Fibroblast of lung (primary cell): ENCODE measurements around the gene PDAP1. TPM values are rescaled to one million over a fixed set of nuclear protein-coding genes. Genes with fewer than 3 reads are reported as not detected.

ENCODE experiments used
- DNase-seq, 2 donors: peaks; one replicate each; pipeline versions ENCODE4 v3.0.0 to v3.0.0-alpha.2; 2010; ENCODE audit warnings: low read depth in 2 of 2
- H2AFZ ChIP-seq: 2 replicates; pipeline ENCODE4 v1.5.1; 2012; ENCODE audit warnings: low read length, control low read depth, inconsistent platforms
- H3K27ac ChIP-seq: 2 replicates; pipeline ENCODE4 v1.5.1; 2011; ENCODE audit warnings: low read length, control low read depth; ENCODE audit not compliant: insufficient read depth
- H3K27me3 ChIP-seq: 2 replicates; pipeline ENCODE4 v1.5.1; 2011; ENCODE audit warnings: mild to moderate bottlenecking, low read length; ENCODE audit not compliant: control insufficient read depth, insufficient read depth
- H3K36me3 ChIP-seq: 2 replicates; pipeline ENCODE4 v1.5.1; 2011; ENCODE audit warnings: low read length; ENCODE audit not compliant: control insufficient read depth, insufficient read depth
- H3K4me1 ChIP-seq: 2 replicates; pipeline ENCODE4 v1.5.1; 2011; ENCODE audit warnings: low read length; ENCODE audit not compliant: control insufficient read depth, insufficient read depth; ENCODE audit errors: extremely low read depth
- H3K4me2 ChIP-seq: 2 replicates; pipeline ENCODE4 v1.5.1; 2011; ENCODE audit warnings: low read length, control low read depth; ENCODE audit not compliant: insufficient read depth; ENCODE audit errors: extremely low read depth
- H3K4me3 ChIP-seq, 4 experiments: fragments of 200-600 bp in 1 of 4; sonication (generic) in 1 of 4; replicated peaks in 1 of 4; 2 replicates each; pipeline ENCODE4 v1.5.1; 2011 to 2016; ENCODE audit warnings: low read length in 4 of 4, low read depth in 3 of 4, mild to moderate bottlenecking in 3 of 4, control low read depth in 2 of 4, inconsistent platforms in 1 of 4, mixed read lengths in 1 of 4; ENCODE audit not compliant: insufficient read depth in 1 of 4; ENCODE audit errors: control extremely low read depth in 1 of 4
- H3K79me2 ChIP-seq: 2 replicates; pipeline ENCODE4 v1.5.1; 2012; ENCODE audit warnings: mild to moderate bottlenecking, low read length, inconsistent platforms; ENCODE audit not compliant: control insufficient read depth, insufficient read depth
- H3K9ac ChIP-seq: 2 replicates; pipeline ENCODE4 v1.5.1; 2011; ENCODE audit warnings: mild to moderate bottlenecking, low read length, control low read depth; ENCODE audit not compliant: insufficient read depth
- H3K9me3 ChIP-seq: 2 replicates; pipeline ENCODE4 v1.5.1; 2012; ENCODE audit warnings: low read depth, low read length; ENCODE audit not compliant: control insufficient read depth, insufficient read depth
- H4K20me1 ChIP-seq: 2 replicates; pipeline ENCODE4 v1.5.1; 2011; ENCODE audit warnings: low read length; ENCODE audit not compliant: control insufficient read depth, insufficient read depth; ENCODE audit errors: extremely low read depth
- CTCF ChIP-seq, 2 donors: IDR thresholded peaks in 1 of 2; conservative IDR thresholded peaks in 1 of 2; 1 replicate in 1 of 2; 2 replicates in 1 of 2; pipeline ENCODE4 v1.5.1; 2011 to 2012; ENCODE audit warnings: low read length in 2 of 2, control low read depth in 1 of 2, inconsistent platforms in 1 of 2, low read depth in 1 of 2, mild to moderate bottlenecking in 1 of 2
- EZH2 ChIP-seq: IDR thresholded peaks from 2 replicates; pipeline ENCODE4 v1.5.1; 2012; ENCODE audit warnings: low read length, control low read depth, mild to moderate bottlenecking; ENCODE audit errors: missing control alignments
- polyA plus RNA-seq, 2 donors: library from polyadenylated mRNA; depleted of rRNA in 1 of 2; stranded (reverse) in 1 of 2; unstranded in 1 of 2; fragments of >200 nt; gene quantifications; 2 replicates each; pipeline ENCODE4 v1.2.1, GENCODE V29; 2011 to 2012; ENCODE audit warnings: missing spikeins in 1 of 2
- total RNA-seq: library from RNA; depleted of rRNA; stranded (reverse); fragments of >200 nt; gene quantifications from 2 replicates; pipeline ENCODE4 v1.2.1, GENCODE V29; 2014

The PDAP1 gene
- total and polyA plus RNA-seq, 2 donors (not counting 1 experiment from before 2014, with no cell fraction given) = 29.6 to 105 TPM

GRCh38 chr7:99422625-99423024 lies 14.2 kb upstream of the PDAP1 start:
- H2AFZ ChIP-seq = no peak overlapping the region
- H3K27ac ChIP-seq = no peak overlapping the region
- no peaks in the 10 kb centered on the region for H3K4me1 ChIP-seq
- no peak overlapping the region for H3K9ac ChIP-seq
- no peak for DNase-seq
- H3K36me3 ChIP-seq = peaks cover 32% of the 10 kb centered on the region
- no peaks in the 10 kb centered on the region for H4K20me1 ChIP-seq
- no peak overlapping the region for H3K4me3 ChIP-seq
- H3K4me2 ChIP-seq = no peak overlapping the region
- no peaks in the 10 kb centered on the region for H3K27me3 ChIP-seq
- TF ChIP-seq CTCF (conservative IDR thresholded peaks at IDR 0.05 in 1 of 2, IDR thresholded peaks at IDR 0.05 in 1 of 2; ENCODE audit: low read depth in 1 of 2, low read length in 2 of 2) (no peak), EZH2 (no peak)
- no peaks in the 10 kb centered on the region for H3K79me2 ChIP-seq
- no peaks in the 10 kb centered on the region for H3K9me3 ChIP-seq

DNA sequence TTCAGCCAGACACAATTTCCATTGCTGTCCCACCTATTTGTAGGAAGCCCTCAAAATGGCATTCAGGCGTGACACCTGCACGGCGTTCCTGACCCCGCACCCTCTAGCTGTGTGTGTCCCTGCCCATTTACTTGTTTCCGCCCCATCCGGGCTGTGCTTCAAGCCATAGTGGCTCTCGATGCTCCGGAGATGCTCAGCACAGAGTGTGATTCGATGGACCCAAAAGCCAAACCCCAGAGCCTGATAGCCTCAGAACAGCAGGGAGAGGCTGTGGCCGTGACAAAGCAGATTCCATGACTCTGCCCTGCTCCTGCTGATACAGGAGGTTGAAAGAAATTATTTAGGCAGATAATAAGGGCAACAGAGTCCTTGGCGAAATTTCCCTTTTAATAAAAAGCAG lies 13.8 kb upstream of the PDAP1 start:
- Histone ChIP-seq H3K9me3 (no peaks in the 10 kb centered on the region), H3K36me3 (peaks cover 35% of the 10 kb centered on the region), H3K4me3 (no peak overlapping the region), H2AFZ (no peak overlapping the region), H3K27ac (no peak overlapping the region), H4K20me1 (no peaks in the 10 kb centered on the region), H3K27me3 (no peaks in the 10 kb centered on the region), H3K9ac (no peak overlapping the region), H3K79me2 (peaks cover 2% of the 10 kb centered on the region), H3K4me2 (no peak overlapping the region), H3K4me1 (no peaks in the 10 kb centered on the region)
- TF ChIP-seq EZH2 = no peak
- TF ChIP-seq CTCF (conservative IDR thresholded peaks at IDR 0.05 in 1 of 2, IDR thresholded peaks at IDR 0.05 in 1 of 2; ENCODE audit: low read depth in 1 of 2, low read length in 2 of 2) = no peak
- no peak for DNase-seq

GRCh38 chr7:99420986-99421385 lies 12.6 kb upstream of the PDAP1 start:
- peaks cover 2% of the 10 kb centered on the region for H3K79me2 ChIP-seq
- no peak for DNase-seq
- peaks cover 38% of the 10 kb centered on the region for H3K36me3 ChIP-seq
- H3K4me2 ChIP-seq = no peak overlapping the region
- H3K9ac ChIP-seq = no peak overlapping the region
- TF ChIP-seq CTCF (conservative IDR thresholded peaks at IDR 0.05 in 1 of 2, IDR thresholded peaks at IDR 0.05 in 1 of 2; ENCODE audit: low read depth in 1 of 2, low read length in 2 of 2) = no peak
- no peak for TF ChIP-seq EZH2
- H3K27ac ChIP-seq = no peak overlapping the region
- H2AFZ ChIP-seq = no peak overlapping the region
- no peaks in the 10 kb centered on the region for H3K4me1 ChIP-seq
- no peaks in the 10 kb centered on the region for H3K27me3 ChIP-seq
- no peak overlapping the region for H3K4me3 ChIP-seq
- no peaks in the 10 kb centered on the region for H4K20me1 ChIP-seq
- H3K9me3 ChIP-seq = no peaks in the 10 kb centered on the region
